DMS 273 treated with DMSO at 0.1 percent for 48 hours (cell line): ENCODE data around the gene MLYCD.

Experiments used
- DNase-seq: peaks from one replicate; lab custom pipeline; 2025; lab: John Stamatoyannopoulos, UW

The MLYCD gene

DNA sequence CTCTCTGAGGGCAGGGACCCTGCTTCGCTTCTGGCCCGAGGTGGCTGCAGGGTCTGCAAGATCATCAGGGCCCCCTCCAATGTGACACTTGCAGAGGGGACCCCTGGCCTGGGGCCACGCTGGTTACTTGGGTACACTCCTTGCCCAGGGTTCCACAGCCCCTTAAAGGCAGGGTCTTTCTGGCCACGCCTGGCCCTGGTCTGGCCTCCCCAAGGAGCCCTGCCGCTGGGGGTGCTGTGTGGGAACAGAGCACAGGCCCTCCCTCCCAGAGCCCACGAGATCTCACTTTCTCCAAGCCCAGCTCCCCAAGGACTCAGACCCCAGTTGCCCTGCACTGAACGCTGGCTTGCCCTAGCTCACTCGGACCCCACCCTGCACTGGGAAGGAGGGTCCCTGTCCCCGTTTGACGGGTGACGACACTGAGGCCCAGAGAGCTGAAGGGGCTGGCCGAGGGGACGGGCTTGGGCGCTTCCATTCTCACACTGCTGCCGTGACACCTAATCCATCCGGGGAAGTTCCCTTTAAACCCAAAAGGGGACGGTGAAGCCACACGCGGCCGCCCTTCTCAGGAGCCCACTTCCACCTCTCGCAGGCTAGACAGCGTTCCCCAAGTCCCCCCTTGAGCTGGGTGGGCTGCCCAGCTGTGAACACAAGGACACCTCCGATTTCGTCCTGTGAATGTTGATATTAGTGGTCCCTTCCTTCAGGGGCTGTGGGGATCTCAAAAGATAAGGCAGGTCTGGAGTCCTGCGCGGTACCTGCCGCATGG lies 27.2 kb downstream of the MLYCD start:
- no peak for DNase-seq

DNA sequence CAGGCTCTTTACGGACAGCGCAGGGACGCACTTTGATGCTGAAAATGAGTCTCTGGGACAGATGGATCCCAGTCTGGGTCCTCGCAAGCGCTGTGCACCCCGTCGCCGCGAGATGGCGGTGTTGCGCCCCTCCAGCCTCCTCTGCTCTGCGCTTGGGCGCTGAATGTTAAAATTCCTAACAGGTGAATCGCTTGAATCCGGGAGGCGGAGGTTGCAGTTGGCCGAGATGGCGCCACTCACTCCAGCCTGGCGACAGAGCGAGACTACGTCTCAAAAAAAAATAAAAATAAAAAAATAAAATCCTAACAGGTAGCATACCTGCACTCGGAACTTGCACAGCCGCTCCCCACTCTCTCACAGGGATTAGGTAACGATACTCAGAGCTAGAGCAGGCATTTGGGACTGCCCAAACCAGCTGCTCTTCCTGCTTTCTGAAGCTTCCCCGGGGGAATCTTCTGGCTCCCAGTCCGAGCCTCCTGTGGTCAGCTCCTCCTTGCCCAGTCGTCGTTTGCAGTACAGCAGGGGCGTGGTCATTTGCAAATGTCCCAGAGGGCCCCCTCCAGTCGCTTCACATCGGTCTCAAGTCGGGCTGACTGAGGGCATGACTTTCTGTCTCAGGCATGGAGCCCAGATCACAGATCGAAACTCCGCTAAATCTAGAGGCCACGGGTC lies 27.9 kb downstream of the MLYCD start:
- DNase-seq: peak; percentile 38

DNA sequence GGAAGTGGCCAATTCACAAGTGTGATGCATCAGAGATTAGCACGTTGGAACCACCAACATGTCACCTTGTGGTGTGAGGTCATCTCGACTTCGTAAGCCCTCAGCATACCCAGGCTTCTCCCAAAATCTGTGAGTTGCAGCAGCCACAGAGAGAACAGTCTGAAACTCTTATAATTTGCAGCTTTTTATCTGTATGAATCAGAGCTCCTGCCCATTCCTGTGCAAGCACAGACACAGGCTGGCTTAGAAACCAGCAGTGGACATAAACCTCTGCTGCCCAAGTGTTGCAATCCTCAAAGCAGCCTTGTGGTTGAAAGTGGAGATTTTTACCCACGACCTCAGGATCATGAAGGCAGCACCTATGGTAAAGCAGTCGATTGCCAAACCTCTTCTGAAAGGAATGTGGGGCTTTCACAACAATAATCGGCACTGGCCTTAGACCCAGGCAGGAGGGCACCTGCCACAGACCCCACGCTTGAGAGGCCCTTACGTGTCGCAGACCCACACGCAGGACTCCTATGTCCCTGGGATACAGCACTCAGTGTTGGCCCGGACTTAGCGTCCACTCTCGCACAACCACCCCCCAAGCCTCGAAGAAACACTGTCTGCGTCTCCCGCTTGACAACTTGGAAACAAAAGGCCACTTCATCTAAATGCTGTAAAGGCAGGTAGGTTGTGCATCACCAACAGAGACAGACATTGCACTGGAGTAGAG lies 29.6 kb downstream of the MLYCD start:
- no peak for DNase-seq

DNA sequence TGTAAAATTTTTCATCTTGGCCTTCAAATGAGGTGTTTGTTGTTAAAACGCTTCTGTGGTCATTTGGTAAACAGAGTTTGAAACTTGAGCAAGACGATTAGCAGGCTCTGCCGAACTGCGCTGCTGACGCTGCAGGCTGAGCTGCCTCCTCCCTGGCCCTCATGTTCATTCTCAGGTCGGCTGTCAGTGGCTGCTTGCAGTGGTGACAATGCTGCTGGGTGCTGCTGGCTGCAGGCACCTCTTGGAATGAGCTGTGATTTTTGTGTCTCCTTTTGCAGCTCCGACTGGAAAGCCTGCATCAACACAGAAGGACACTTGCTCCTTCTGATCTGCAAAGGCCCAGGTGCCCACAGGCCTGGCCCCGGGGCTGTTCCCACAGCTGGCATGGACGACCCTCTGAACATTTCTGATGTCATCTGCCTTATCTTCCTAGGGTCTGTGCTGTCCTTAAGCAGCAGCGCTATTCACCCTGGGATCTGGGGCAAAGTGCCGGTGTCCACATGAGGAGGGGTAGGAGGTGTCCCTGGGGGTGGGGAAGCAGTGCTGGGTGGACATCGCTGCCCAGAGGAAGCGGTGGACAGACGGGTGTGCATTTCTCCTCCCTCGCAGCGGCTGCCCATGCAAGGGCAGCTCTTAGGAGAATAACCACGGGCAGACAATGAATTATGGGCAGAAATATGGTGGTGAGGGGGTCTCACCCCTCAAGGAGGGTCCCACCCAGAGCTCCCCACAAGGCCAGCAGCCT lies 31.1 kb downstream of the MLYCD start:
- DNase-seq: no peak

DNA sequence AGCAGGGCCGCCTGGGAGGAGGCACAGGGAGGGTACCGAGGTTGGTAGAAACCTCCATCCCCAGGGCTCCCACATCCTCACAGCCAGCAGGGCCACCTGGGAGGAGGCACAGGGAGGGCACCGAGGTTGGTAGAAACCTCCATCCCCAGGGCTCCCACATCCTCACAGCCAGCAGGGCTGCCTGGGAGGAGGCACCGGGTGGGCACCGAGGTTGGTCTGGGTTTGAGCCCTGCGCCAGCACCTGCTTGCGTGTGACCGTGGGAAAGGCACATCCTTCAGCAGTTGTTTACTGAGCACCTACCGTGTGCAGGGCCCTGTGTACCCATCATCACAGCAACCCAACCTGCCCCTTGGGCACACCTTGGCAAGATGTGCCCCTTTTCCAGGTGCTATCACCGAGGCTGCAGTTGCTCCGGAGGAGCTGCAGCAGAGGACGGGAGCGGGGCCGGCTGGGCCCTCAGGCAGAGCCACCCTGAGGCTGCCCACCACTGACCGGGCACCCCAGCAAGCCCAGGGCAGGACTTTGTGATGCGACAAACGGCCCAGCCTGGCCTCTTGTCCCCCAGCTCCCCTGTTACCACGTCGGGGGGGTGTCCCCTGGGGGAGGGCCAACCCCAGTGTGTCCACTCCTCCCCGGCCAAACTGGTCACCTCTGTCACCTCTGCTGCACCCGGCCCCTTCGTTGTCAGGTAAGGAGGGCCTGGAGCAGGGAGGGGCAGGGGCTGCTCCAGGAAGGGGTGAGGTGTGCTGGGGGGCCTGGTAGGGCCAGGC lies 32.0 kb downstream of the MLYCD start:
- no peak for DNase-seq

DNA sequence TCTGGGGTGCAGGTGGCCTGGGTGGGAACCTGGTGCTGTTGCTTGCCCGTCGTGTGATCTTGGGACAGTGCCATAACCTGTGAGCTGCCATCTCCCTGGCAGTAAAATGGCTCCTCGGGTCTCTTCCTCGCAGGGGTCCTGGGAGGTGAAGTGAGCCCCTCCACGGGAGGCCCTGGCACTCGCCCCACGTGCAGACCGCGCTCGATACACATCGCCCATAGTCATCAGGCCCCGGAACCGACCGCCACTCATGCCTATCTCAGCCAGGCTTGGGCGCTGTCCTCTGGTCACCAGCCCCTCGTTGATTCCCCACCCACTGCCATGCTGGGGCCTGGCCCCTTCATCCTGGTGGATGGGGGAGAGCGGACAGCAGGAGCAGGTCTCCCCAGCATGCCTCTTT lies 32.6 kb downstream of the MLYCD start:
- no peak for DNase-seq

DNA sequence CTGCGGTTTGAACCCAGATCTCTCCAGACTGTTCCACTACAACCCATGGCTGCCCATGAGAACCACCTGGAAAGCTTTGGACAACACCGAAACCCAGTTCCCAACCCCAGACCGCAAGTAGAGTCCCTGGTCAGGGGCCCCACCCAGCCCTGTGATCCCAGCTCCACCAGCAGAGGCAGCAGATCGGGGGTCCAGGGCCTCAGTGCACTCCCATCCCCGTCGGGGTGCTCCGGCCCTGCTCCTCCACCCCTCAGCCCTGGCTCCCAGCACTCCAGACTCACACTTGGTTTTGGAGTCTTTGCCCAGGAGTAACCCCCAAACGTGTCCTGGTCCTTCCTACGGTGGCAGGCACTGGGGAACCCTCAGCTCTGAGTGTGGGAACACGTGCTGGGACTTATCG lies 33.4 kb downstream of the MLYCD start:
- no peak for DNase-seq

DNA sequence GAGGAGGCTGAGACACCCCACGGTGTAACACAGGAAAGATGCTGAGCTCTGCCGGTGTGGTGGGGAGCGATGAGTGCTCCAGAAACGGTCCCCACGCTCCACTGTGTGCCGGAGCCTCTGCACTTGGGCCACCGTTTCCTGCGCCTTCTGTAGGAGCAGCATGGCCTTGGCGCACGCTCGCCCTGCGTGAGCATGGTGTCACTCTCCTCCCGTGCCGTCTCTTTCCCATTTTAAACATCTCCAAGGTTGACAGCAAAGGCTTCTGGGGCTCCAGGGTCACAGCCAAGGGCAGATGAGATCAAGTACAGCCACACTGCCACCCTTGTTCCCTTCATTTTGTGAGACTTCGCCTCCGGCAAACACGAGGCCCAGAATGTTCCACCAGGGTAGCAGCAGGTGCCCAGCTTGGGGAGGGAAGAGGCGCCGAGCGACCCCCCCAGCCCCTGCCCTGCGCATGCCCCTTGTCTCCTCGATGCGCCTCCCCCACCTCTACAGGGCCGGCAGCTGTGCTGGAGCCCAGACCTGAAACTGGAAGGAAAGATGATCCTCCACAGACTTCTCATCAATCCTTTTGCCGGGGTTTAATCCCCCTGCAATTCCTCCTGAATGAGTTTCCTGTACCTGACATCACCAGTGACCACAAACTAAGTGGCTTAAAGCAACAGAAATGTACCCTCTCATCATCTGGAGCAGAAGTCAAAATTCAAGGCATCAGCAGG lies 34.2 kb downstream of the MLYCD start:
- DNase-seq: no peak

DNA sequence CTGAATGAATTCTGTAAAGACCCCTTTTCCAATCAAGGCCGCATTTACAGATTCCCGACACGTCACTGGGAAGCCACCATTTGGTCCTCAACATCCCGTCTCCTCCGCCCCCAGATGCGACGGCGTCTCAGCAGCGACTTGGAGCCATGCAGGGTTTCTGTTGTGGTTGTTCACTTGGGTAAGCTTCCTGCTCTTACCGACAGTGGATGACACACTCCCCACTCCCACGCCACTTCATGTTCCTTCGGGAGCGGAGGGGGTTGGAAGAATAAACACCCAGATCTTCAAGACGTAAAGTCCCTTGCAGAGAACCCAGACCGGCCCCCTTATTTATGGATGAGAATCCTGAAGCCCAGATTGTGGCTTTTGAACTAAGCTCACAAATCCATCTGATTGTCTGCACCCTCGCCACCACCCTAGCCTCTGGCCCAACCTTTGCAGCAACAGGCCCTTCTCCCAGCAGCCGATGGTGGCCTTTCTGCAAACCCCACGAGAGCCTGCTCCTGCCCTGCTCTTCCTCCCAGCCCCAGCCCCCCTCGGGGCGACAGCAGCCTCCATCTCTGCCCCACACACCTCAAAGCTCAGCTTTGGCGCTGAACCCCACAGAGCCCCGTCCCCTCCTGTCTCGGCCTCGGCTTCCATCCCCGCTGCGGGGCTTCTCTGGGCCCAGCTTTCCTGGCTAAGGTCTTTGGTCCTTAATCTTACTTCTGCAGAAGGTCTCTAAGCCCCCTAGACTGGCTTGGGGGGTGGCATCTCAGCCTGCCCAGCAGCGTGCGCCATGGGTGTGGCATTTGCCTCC lies 35.2 kb downstream of the MLYCD start:
- DNase-seq: no peak

DNA sequence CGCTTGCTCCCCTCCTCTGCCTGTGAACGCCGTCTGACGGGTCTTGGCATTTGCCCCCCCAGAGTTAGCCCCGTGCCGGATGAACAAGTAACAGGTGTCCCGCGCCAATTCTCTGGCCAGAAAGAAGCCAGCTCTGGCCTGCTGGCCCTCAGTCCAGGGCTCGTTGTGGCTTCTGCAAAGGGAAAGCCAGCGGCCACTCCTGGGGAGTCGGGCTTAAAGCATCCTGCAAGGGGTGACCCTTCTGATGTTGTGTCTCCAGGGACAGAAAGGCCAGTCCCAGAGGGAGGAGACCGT lies 35.7 kb downstream of the MLYCD start:
- no peak for DNase-seq

DNA sequence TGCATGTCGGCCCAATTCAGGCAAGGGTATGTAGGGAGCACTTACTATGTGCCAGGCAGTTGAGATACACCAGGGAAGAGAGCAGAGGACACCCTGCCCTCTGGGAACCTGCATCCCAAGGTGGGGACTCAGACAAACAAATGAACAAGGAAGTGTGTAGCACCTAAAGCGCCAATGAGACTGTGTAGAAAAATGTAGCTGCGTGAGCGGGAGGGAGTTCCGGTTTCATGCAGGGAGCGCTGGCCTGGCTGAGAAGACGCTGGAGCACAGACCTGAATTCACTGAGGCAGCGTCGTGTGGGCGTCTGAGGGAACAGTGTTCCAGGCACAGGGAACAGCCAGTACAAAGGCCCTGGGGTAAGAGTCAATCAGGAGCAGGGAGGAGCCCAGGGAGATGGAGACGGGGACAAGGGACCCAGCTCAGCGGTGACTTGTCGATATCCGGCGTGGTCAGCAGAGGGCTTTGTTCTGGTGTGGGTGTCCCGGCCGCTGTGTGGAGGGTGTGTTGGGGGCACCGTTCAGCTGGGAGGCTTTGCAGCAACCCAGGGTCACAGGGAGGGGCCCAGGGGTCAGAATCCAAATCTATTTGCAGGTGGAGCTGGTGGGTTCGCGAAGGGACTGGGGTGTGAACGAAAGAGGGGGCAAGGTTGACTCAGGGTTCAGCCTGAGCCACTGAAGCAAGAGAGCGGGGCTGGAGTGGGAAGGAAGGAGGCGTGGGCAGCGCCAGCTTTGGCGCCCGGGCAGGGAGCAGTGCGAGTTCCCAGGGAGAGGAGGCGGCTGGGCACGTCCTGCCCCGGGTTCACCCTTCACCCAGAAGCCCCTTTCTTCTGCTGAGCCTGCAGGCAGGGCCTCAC lies 36.3 kb downstream of the MLYCD start:
- no peak for DNase-seq

DNA sequence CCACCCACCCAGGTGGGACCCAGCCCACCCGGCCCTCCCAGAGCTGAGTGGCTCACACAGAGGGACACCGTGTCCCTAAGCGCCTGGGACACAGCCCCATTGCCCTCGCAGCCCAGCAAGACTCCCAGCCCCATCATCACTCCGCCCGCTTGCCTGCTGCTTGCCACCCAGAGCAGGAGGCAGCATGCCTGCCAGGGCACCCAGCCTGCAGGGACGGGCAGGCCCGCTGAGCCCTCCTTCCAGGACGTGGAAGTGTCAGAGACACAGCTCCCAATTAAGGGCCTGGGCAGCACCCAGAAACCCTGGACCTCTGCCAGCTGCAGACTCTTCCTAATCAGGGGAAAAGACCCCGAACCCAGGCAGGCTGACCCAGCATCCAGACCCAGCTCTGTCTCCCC lies 36.9 kb downstream of the MLYCD start:
- DNase-seq: no peak

DNA sequence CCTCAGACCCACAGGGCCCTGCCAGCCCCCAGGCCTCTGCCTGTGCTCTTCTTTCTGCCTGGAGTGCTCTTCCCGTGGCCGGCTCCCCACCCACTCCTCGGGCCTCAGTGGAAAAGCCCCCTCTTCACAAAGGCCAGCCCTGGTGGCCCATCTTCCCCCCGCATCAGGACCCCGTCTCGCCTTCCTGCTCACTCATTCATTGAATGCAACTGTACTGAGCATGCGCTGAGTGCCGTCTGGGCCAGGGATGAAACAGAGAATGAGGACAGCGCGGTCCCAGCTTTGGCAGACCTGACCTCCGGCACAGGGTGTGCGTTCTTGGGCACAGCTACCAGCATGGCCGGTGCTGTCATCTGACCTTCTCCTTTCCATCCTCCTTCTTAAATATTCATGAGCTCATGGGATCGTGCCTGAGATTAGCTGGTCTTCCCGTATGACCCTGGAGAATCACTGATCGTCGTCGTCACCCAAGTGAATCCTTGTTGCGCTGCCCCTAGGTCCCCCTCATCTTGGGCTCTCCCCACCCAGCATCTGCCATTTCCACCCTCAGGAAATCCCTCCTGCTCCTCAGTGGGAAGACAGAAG lies 37.8 kb downstream of the MLYCD start:
- no peak for DNase-seq

DNA sequence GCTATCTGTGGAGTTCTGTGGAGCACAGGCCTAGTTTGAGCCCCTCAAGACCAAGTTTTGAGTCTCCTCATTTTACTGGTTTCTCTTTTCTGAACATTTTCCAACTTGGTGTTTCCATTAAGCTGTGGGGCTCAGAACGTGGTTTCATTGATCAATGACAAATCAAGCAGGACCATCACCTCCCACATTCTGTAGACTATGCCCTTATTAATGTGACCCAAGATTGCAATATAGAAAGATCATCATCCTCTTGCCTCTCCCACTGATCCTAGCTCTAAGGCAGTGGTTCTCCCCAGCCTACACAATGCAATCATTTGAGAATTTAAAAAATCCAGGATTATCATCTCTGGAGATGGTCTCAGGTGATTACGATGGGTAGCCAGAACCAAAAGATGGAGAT lies 38.4 kb downstream of the MLYCD start:
- DNase-seq: no peak

DNA sequence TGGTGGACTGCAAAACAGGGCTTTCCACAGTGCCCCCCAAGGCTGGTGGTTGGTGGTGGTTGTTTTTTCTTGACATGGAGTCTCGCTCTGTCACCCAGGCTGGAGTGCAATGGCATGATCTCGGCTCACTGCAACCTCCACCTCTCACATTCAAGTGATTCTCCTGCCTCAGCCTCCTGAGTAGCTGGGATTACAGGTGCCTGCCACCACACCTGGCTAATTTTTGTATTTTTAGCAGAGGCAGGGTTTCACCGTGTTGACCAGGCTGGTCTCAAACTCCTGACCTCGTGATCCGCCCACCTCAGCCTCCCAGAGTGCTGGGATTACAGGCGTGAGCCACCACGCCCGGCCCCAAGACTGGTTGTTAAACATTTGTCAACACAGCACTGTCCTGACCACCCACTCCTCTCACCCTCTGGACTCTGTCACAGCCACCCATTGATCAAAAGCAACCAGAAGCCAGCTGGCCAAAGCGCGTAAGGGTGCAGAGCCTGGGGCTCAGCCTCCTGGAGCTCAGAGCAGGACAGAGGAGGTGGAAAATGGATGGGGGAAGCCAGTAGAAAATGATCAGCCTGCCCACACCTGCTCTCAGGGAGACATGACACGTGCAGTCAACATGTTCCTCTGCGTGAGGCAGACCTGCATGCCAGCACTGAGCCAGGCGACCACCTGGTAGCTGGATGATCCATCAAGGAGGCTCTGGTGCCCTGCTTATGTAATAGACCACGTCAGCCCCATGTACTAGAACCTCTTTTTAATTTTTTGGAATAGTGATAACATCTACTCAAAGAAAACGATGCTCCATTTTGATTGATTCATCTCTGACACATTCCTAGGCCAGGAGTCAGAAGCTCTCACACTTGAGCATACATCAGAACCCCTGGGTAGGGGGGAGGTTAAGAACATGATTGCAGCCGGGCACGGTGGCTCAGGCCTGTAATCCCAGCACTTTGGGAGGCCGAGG lies 39.3 kb downstream of the MLYCD start:
- DNase-seq: no peak

DNA sequence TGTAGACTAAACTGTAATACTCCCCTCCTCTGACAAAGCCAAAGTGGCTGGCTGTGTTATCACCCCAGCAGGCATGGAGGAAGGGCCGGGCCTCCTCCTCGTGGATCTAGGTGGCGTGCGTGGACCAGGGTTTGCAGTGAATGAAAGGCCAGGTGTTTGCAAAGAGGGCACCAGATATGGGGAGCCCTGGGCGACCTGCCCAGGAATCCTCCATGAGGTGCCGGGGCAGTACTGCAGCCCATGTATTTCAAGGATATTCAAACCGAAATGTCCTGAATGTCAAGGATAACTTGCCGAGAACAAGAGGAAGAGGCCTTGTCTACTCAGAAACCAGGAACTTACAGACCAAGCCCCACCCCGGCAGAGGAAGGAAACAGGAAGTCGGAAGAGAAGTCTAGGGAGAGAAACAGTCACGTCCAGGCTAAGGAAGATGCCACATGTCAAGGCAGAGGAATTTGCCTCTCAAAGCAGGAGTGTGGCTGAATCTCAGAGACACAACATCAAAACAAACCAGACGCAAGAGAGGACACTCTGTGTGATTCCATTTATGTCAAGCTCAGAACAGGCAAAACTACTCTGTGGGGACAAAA lies 40.4 kb downstream of the MLYCD start:
- DNase-seq: no peak

DNA sequence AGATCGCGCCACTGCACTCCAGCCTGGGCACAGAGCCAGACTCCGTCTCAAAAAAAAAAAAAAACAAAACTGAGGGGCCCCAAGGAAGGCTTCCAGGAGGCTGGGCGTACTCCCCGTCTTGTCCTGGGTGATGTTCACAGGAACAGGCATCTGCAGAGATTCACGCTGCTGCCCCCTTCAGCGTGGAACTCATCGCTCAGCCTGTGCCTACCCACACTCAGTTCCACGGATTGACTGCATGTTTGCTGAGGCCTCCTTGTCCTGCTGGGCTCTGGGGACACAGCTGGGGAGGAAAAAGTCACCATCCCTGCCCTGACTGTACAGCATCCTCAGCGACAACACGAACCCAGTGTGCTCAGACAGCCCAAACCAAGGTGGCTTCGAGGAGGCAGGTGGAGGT lies 41.2 kb downstream of the MLYCD start:
- no peak for DNase-seq
